ENCODE results near the gene TBL1XR1.
"Not testable (repeated sequence)": the region's sequence is repeated elsewhere in the genome, so short reads cannot be mapped to it uniquely, and the experiment has no call there.

TBL1XR1 gene

GRCh38 chr3:177141471-177141870 is 55.8 kb downstream of the TBL1XR1 start:
- Histone ChIP-seq H3K9me3 (ENCODE audit: control insufficient read depth, insufficient read depth, low read depth, low read length) (no peaks in the 10 kb centered on the region), H3K36me3 (ENCODE audit: control insufficient read depth, insufficient read depth, low read length) (peaks cover 3% of the 10 kb centered on the region; the same call in 1 of the 2 replicates), H3K27me3 (ENCODE audit: control insufficient read depth, insufficient read depth, low read length) (no peaks in the 10 kb centered on the region), H3K4me1 (ENCODE audit: control insufficient read depth, insufficient read depth, low read length) (peaks cover 22% of the 10 kb centered on the region), H3K27ac (ENCODE audit: low read depth, low read length) (no peak overlapping the region), H3K4me3 (ENCODE audit: low read depth, low read length) (no peak overlapping the region), H3K9ac (ENCODE audit: low read length) (no peak overlapping the region)

DNA sequence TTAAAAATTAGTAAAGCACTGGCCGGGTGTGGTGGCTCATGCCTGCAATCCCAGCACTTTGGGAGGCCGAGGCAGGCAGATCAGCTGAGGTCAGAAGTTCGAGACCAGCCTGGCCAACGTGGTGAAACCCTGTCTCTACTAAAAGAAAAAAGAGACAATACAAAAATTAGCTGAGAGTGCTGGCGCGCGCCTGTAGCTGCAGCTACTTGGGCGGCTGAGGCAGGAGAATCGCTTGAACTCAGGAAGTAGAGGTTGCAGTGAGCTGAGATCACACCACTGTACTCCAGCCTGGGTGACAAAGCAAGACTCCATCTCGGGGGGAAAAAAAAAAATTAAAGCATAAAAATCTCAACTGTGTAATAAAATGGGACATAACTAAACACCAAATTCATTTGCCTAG is 58.1 kb downstream of the TBL1XR1 start:
- H3K9ac ChIP-seq (ENCODE audit: low read length); H3K36me3 ChIP-seq (ENCODE audit: control insufficient read depth, insufficient read depth, low read length); H3K9me3 ChIP-seq (ENCODE audit: control insufficient read depth, insufficient read depth, low read depth, low read length); H3K27me3 ChIP-seq (ENCODE audit: control insufficient read depth, insufficient read depth, low read length); H3K4me3 ChIP-seq (ENCODE audit: low read depth, low read length); H3K4me1 ChIP-seq (ENCODE audit: control insufficient read depth, insufficient read depth, low read length); H3K27ac ChIP-seq (ENCODE audit: low read depth, low read length): not testable (repeated sequence)

GRCh38 chr3:177137774-177138705 is 59.2 kb downstream of the TBL1XR1 start:
- Histone ChIP-seq H3K27me3 (ENCODE audit: control insufficient read depth, insufficient read depth, low read length) (no peaks in the 10 kb centered on the region), H3K27ac (ENCODE audit: low read depth, low read length) (no peak overlapping the region), H3K4me1 (ENCODE audit: control insufficient read depth, insufficient read depth, low read length) (peaks cover 6% of the 10 kb centered on the region; the same call in 1 of the 2 replicates), H3K36me3 (ENCODE audit: control insufficient read depth, insufficient read depth, low read length) (peaks cover 10% of the 10 kb centered on the region; the same call in 1 of the 2 replicates), H3K4me3 (ENCODE audit: low read depth, low read length) (no peak overlapping the region), H3K9ac (ENCODE audit: low read length) (no peak overlapping the region), H3K9me3 (ENCODE audit: control insufficient read depth, insufficient read depth, low read depth, low read length) (0 out of 2 replicates have a peak, but pooled peaks cover 2% of the 10 kb centered on the region)

GRCh38 chr3:177136741-177137140 is 60.5 kb downstream of the TBL1XR1 start:
- peaks cover 18% of the 10 kb centered on the region for H3K4me1 ChIP-seq (ENCODE audit: control insufficient read depth, insufficient read depth, low read length)
- H3K4me3 ChIP-seq (ENCODE audit: low read depth, low read length), result no peak overlapping the region
- no peak overlapping the region for H3K9ac ChIP-seq (ENCODE audit: low read length)
- 0 out of 2 replicates have a peak, but pooled peaks cover 2% of the 10 kb centered on the region for H3K9me3 ChIP-seq (ENCODE audit: control insufficient read depth, insufficient read depth, low read depth, low read length)
- peaks cover 13% of the 10 kb centered on the region; the same call in 1 of the 2 replicates for H3K36me3 ChIP-seq (ENCODE audit: control insufficient read depth, insufficient read depth, low read length)
- H3K27ac ChIP-seq (ENCODE audit: low read depth, low read length), result no peak overlapping the region
- H3K27me3 ChIP-seq (ENCODE audit: control insufficient read depth, insufficient read depth, low read length), result no peaks in the 10 kb centered on the region

GRCh38 chr3:177135841-177136492 is 61.3 kb downstream of the TBL1XR1 start:
- H3K4me3 ChIP-seq (ENCODE audit: low read depth, low read length), result no peak overlapping the region
- peaks cover 19% of the 10 kb centered on the region for H3K4me1 ChIP-seq (ENCODE audit: control insufficient read depth, insufficient read depth, low read length)
- H3K27ac ChIP-seq (ENCODE audit: low read depth, low read length), result no peak overlapping the region
- no peak overlapping the region for H3K9ac ChIP-seq (ENCODE audit: low read length)
- no peaks in the 10 kb centered on the region for H3K27me3 ChIP-seq (ENCODE audit: control insufficient read depth, insufficient read depth, low read length)
- peaks cover 13% of the 10 kb centered on the region; the same call in 1 of the 2 replicates for H3K36me3 ChIP-seq (ENCODE audit: control insufficient read depth, insufficient read depth, low read length)
- H3K9me3 ChIP-seq (ENCODE audit: control insufficient read depth, insufficient read depth, low read depth, low read length), result 0 out of 2 replicates have a peak, but pooled peaks cover 2% of the 10 kb centered on the region

DNA sequence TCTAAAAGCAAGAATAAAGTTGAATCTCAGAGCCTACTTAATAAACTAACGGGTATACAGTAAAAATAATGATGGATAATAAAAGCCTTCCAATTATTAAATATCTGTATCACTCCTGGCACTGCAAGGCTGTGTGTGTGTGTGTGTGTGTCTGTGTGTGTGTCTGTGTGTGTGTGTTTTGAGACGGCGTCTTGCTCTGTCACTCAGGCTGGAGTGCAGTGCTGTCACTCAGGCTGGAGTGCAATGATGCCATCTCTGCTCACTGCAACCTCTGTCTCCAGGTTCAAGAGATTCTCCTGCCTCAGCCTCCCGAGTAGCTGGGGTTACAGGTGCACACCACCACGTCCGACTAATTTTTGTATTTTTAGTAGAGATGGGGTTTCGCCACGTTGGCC is 62.5 kb downstream of the TBL1XR1 start:
- H3K36me3 ChIP-seq (ENCODE audit: control insufficient read depth, insufficient read depth, low read length), result peaks cover 18% of the 10 kb centered on the region; the same call in 1 of the 2 replicates
- no peak overlapping the region for H3K9ac ChIP-seq (ENCODE audit: low read length)
- H3K27ac ChIP-seq (ENCODE audit: low read depth, low read length), result no peak overlapping the region
- H3K4me1 ChIP-seq (ENCODE audit: control insufficient read depth, insufficient read depth, low read length), result peaks cover 23% of the 10 kb centered on the region
- H3K4me3 ChIP-seq (ENCODE audit: low read depth, low read length), result no peak overlapping the region
- H3K27me3 ChIP-seq (ENCODE audit: control insufficient read depth, insufficient read depth, low read length), result no peaks in the 10 kb centered on the region
- 0 out of 2 replicates have a peak, but pooled peaks cover 2% of the 10 kb centered on the region for H3K9me3 ChIP-seq (ENCODE audit: control insufficient read depth, insufficient read depth, low read depth, low read length)

DNA sequence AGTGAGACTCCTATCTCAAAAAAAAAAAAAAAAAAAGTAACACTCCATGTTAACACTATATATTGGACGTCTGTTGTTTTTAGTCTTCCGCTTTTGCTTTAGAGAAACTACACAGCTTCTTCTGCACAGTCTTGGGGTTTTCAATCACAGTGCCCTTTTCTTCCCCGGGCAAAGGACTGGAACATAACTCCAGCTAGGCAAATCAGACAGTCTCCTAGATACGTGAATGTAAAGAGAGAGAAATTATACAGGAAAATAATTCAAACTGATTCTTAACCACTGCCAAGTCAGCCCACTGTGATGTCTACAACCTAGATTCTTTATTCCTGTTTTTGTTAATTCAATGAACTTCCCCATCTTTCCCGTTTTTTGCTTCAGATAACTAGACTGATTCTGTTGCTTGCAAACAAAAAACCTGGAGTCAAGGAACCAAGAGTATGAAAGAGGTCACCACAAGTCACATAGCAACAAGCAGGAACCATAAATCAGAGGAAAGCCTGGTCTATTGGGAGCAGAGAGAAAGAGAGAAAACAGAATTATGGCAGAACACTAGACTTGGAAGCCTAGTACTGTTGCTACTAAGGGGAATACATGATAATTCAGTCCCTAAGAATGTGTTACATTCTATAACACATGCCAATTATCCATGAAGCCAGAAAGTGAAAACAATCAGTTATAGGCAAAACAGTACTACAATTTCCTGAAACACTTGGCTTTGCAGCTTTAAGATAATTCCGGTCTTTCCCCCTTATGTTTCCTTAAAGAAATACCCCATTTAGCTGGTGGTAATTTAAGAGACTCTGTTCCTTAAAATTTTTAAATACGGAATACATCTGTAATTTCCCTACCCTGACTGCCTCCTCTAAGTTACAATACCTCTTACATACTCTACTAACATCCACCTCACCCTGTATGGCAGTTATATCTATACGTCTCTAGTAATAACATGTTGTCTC is 63.1 kb downstream of the TBL1XR1 start:
- Histone ChIP-seq H3K9ac (ENCODE audit: low read length) (no peak overlapping the region), H3K36me3 (ENCODE audit: control insufficient read depth, insufficient read depth, low read length) (peaks cover 20% of the 10 kb centered on the region; the same call in 1 of the 2 replicates), H3K4me3 (ENCODE audit: low read depth, low read length) (no peak overlapping the region), H3K27ac (ENCODE audit: low read depth, low read length) (no peak overlapping the region), H3K4me1 (ENCODE audit: control insufficient read depth, insufficient read depth, low read length) (peaks cover 23% of the 10 kb centered on the region), H3K9me3 (ENCODE audit: control insufficient read depth, insufficient read depth, low read depth, low read length) (0 out of 2 replicates have a peak, but pooled peaks cover 2% of the 10 kb centered on the region), H3K27me3 (ENCODE audit: control insufficient read depth, insufficient read depth, low read length) (no peaks in the 10 kb centered on the region)

- no peaks in the 10 kb centered on the region for H3K27me3 ChIP-seq (ENCODE audit: control insufficient read depth, insufficient read depth, low read length)
- 0 out of 2 replicates have a peak, but pooled peaks cover 2% of the 10 kb centered on the region for H3K9me3 ChIP-seq (ENCODE audit: control insufficient read depth, insufficient read depth, low read depth, low read length)
- H3K36me3 ChIP-seq (ENCODE audit: control insufficient read depth, insufficient read depth, low read length), result peaks cover 20% of the 10 kb centered on the region; the same call in 1 of the 2 replicates
- no peak overlapping the region for H3K4me3 ChIP-seq (ENCODE audit: low read depth, low read length)
- peaks cover 25% of the 10 kb centered on the region for H3K4me1 ChIP-seq (ENCODE audit: control insufficient read depth, insufficient read depth, low read length)
- no peak overlapping the region for H3K27ac ChIP-seq (ENCODE audit: low read depth, low read length)
- no peak overlapping the region for H3K9ac ChIP-seq (ENCODE audit: low read length)
These were observed 65.2 kb downstream of the TBL1XR1 start for GRCh38 chr3:177131927-177132636.

- H3K9ac ChIP-seq (ENCODE audit: low read length), result no peak overlapping the region
- no peaks in the 10 kb centered on the region for H3K9me3 ChIP-seq (ENCODE audit: control insufficient read depth, insufficient read depth, low read depth, low read length)
- no peak overlapping the region for H3K4me3 ChIP-seq (ENCODE audit: low read depth, low read length)
- peaks cover 50% of the 10 kb centered on the region for H3K4me1 ChIP-seq (ENCODE audit: control insufficient read depth, insufficient read depth, low read length)
- peaks cover 9% of the 10 kb centered on the region; the same call in 1 of the 2 replicates for H3K36me3 ChIP-seq (ENCODE audit: control insufficient read depth, insufficient read depth, low read length)
- H3K27me3 ChIP-seq (ENCODE audit: control insufficient read depth, insufficient read depth, low read length), result no peaks in the 10 kb centered on the region
- no peak overlapping the region for H3K27ac ChIP-seq (ENCODE audit: low read depth, low read length)
These were observed 70.3 kb downstream of the TBL1XR1 start for GRCh38 chr3:177127008-177127407.
